GM19351 (cell line): ENCODE data around the gene POM121L12.

Experiments
- ATAC-seq: cut with Tn5 transposase; IDR thresholded peaks from one replicate; pipeline ENCODE4 v1.9.1; 2021; ENCODE audit warnings: mild to moderate bottlenecking, moderate library complexity; ENCODE audit not compliant: unreplicated experiment

The POM121L12 gene

DNA sequence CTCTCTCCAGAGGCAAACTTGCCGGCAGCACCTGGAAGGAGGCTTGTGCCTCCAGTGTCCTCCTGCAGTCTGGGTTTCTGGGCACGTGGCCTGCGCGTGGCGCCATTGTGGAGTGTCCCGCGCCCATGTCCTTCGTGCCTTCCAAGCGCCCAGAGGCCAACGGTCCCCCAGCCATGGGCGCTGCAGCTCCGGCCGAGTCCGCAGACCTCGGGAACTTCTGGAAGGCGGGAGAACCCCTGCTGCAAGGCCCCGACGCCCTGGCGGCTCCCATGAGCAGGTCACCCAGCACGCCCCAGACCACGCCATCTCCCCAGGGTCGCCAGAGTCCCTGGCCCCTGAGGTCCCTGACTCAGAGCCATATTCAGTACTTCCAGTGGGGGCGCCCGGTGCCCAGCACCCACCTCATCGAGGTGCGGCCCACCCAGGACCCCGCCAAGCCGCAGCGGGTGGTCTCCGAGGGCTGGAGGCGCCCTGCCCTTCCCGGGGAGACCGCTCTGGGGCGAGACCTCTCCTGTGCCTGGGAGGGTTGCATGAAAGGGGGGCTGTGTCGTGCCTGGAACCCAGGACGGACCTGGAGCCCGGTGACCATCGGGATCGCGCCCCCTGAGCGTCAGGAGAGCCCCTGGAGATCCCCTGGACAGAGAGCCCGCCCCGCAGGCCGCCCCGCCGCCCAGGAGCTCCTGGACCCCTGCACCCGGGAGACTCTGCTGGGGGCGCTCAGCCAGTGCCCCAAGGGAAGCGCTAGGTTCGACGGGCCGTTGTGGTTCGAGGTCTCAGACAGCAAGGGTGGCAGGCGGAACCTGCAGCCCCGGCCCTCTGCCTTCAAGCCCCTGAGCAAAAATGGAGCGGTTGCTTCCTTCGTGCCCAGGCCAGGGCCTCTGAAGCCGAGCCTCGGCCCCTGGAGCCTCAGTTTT lies at the start of gene POM121L12:
TSS of gene POM121L12 (plus strand) at position 135 of the 914 bp plus-strand sequence. CDS start at position 174, 39 bp downstream.
- ATAC-seq: no peak

GRCh38 chr7:52992001-52992400 lies 43.4 kb upstream of the POM121L12 start:
- ATAC-seq: no peak

- no peak for ATAC-seq
Observed at GRCh38 chr7:52992479-52993162, 42.8 kb upstream of the POM121L12 start.

- no peak for ATAC-seq
Observed at GRCh38 chr7:52995676-52996075, 39.8 kb upstream of the POM121L12 start.

GRCh38 chr7:53001221-53001620 lies 34.2 kb upstream of the POM121L12 start:
- no peak for ATAC-seq

DNA sequence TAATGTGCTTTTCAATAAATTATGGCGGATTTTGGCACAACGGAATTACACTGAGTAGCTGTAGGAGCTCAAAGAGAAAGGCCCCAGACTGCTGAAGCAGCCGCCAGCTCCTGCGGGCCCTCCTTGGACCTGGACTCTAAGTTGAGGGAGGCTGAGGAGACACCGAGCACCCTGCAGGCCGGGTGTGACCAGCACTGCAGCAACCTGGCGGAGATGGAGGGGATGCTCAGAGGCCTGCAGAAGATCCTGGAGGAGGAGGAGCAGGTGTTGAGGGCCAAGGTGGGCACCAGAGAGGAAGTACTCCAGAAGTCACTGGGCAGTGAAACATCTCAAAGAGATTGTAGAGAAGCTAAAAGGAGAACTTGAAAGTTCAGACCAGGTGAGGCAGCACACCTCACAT lies 33.0 kb upstream of the POM121L12 start:
- no peak for ATAC-seq

GRCh38 chr7:53003653-53004445 lies 31.6 kb upstream of the POM121L12 start:
- no peak for ATAC-seq

DNA sequence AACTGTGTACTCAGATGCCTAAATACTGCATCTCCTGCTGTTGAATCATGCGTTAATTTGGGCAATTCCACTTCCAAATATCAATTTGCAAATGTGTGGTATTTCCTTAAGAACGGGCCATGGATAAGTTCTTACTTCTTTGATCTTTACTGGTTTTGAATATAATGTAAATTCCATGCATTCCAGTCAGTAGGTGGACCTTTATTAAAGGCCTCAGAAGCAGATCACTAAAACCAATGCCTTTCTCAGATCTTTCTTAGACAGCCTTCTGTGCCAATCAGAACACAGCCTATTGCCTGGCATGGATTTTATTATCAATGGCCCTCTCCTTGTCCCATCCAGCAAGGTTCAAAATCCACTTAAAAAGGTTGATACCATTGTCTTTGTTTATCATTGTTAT lies 21.5 kb upstream of the POM121L12 start:
- ATAC-seq: no peak

GRCh38 chr7:53015463-53015862 lies 20.0 kb upstream of the POM121L12 start:
- ATAC-seq: no peak

DNA sequence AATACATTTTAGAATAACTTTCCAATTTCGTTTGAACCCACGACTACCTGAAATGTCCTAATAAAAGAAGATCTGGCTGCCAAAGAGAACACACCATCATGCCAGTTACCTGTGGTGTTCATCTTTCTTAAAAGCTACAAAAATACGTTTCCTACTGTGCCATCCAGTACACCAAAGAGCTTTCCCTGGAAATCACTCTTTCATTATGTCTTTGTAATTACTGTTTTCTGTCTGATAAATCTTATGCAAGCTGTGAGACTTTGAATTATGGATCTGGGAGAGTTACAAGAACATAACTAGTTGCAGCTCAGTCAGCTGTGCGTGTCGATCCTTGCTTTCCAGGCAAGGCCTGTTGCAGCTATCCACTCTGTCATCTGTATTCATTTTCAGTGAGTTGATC lies 12.5 kb upstream of the POM121L12 start:
- no peak for ATAC-seq

DNA sequence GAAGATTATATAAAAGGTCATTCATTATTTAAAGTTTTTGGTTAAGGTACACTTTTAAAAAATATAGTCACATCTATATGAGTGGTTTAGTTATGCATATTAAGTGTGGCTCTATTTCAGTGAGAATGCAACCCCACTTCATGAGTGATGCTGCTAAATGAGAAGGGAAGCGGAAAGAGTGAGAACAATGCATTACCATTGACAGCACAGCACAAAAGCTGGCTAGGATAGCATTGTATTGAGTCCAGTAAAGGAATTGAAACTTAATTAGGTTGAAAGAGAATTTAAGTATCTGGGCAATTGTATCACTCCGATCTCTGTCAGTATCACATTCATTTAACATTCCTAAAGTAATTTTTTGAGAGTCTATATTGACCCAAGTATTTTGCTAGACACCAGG lies 13.2 kb downstream of the POM121L12 start:
- ATAC-seq: no peak

GRCh38 chr7:53050433-53050832 lies 15.0 kb downstream of the POM121L12 start:
- ATAC-seq: no peak

GRCh38 chr7:53059591-53059990 lies 24.2 kb downstream of the POM121L12 start:
- no peak for ATAC-seq

- no peak for ATAC-seq
Observed at GRCh38 chr7:53060066-53060465, 24.6 kb downstream of the POM121L12 start.

DNA sequence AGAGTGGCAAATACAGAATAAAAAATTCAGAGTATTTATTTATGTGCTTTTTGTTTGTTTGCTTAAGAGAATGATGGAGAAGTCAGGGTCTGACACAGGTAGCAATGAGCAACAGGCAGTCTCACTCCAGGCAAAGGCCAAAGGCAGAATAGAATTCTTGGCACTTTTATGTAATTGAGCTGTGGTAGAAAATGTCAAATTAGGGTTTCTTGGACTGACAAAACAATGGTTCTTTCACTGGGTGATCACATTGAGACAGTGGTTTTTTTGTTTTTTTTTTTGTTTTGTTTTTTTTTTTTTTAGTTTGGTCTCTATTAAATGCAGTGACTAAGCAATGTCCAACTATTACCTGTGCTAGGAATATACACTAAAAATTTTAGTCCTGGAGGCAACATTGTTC lies 27.4 kb downstream of the POM121L12 start:
- ATAC-seq: no peak

- ATAC-seq: no peak
Observed at GRCh38 chr7:53068673-53069072, 33.2 kb downstream of the POM121L12 start.

DNA sequence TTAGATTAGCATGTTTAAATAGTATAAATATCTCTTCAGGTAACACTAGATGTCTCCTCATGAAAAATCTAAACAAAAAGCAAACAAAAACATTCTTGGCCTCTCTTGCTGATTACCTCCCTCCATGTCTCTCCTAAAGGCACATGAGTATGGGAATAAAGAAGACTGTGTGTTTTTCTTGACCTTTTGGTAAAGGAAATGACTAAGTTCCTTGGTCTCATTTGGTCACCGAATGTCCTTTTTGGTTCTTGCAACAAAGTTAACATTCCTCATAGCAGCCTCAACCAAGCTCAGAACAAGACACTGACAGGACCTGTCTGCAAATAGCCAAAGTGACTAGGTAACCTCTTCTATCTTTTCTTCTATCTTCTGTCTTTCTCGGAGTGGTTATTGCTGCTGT lies 35.5 kb downstream of the POM121L12 start:
- no peak for ATAC-seq
